IMR-90 (cell line): ENCODE measurements around the gene GAPDH. TPM values are rescaled to one million over a fixed set of nuclear protein-coding genes. Genes with fewer than 3 reads are reported as not detected.

Source experiments
- ATAC-seq: fragments of 200-7000 bp; cut with Tn5 transposase; 2 replicates; pipeline ENCODE4 v1.9.1; 2020; ENCODE audit warnings: low read depth, mild to moderate bottlenecking, moderate library complexity
- BruUV-seq: library from RNA; stranded (reverse); fragments of 400-500 nt; replicated peaks from 2 replicates; lab custom pipeline; 2021; lab: Mats Ljungman, UMichigan
- CTCF ChIA-PET: fragments of 300-600 bp; formaldehyde crosslinking; extraction: SDS; loops from one replicate; lab custom pipeline; 2021; ENCODE audit warnings: antibody characterized with exemption; lab: Yijun Ruan, JAX
- POLR2A ChIA-PET: fragments of 300-600 bp; sonication (Branson Sonifier 250); formaldehyde crosslinking; loops from one replicate; lab custom pipeline; 2022; ENCODE audit warnings: antibody characterized with exemption; ENCODE audit not compliant: unreplicated experiment; lab: Charles Lee
- DNase-seq: peaks from one replicate; pipeline ENCODE4 v3.0.0; 2013
- H2AFZ ChIP-seq: replicated peaks from 2 replicates; pipeline ENCODE3; 2013; ENCODE audit warnings: low read length, mild to moderate bottlenecking; ENCODE audit not compliant: poor library complexity
- H2AK5ac ChIP-seq: 2 replicates; pipeline ENCODE4 v1.6.1; 2013; ENCODE audit warnings: low read depth, low read length, inconsistent platforms
- H2AK9ac ChIP-seq: replicated peaks from 2 replicates; pipeline ENCODE3; 2013; ENCODE audit warnings: mild to moderate bottlenecking, low read depth, low read length, moderate library complexity; ENCODE audit not compliant: poor library complexity
- H2BK120ac ChIP-seq: 2 replicates; pipeline ENCODE4 v1.6.1; 2013; ENCODE audit warnings: low read depth, low read length, inconsistent platforms
- H2BK15ac ChIP-seq: 3 replicates; pipeline ENCODE4 v1.6.1; 2013; ENCODE audit warnings: low read depth, low read length, inconsistent platforms
- H2BK20ac ChIP-seq: 2 replicates; pipeline ENCODE4 v1.6.1; 2013; ENCODE audit warnings: low read depth, mild to moderate bottlenecking, inconsistent platforms, low read length, moderate library complexity
- H2BK5ac ChIP-seq: 2 replicates; pipeline ENCODE4 v1.6.1; 2013; ENCODE audit warnings: mild to moderate bottlenecking, low read depth, low read length, inconsistent platforms; ENCODE audit not compliant: poor library complexity, severe bottlenecking
- H3K14ac ChIP-seq: replicated peaks from 2 replicates; pipeline ENCODE4 v1.6.1; 2013; ENCODE audit warnings: low read depth, low read length, inconsistent platforms
- H3K18ac ChIP-seq: 2 replicates; pipeline ENCODE4 v1.6.1; 2013; ENCODE audit warnings: low read depth, low read length, control low read depth
- H3K23ac ChIP-seq: 2 replicates; pipeline ENCODE4 v1.6.1; 2013; ENCODE audit warnings: low read depth, low read length, inconsistent platforms
- H3K27ac ChIP-seq: 2 replicates; pipeline ENCODE4 v1.5.1; 2013; ENCODE audit warnings: mild to moderate bottlenecking, control low read depth, low read length; ENCODE audit not compliant: insufficient read depth
- H3K27me3 ChIP-seq: 2 replicates; pipeline ENCODE4 v1.6.1; 2013; ENCODE audit warnings: low read length; ENCODE audit not compliant: control insufficient read depth, insufficient read depth
- H3K36me3 ChIP-seq: 2 replicates; pipeline ENCODE4 v1.6.1; 2013; ENCODE audit warnings: low read length, mixed read lengths; ENCODE audit not compliant: control insufficient read depth, insufficient read depth
- H3K4ac ChIP-seq: 2 replicates; pipeline ENCODE4 v1.6.1; 2013; ENCODE audit warnings: low read depth, low read length, inconsistent platforms
- H3K4me1 ChIP-seq: 2 replicates; pipeline ENCODE4 v1.6.1; 2013; ENCODE audit warnings: low read length, mixed read lengths; ENCODE audit not compliant: control insufficient read depth, insufficient read depth
- H3K4me2 ChIP-seq: 2 replicates; pipeline ENCODE4 v1.6.1; 2013; ENCODE audit warnings: low read depth, mild to moderate bottlenecking, control low read depth, low read length, moderate library complexity
- H3K4me3 ChIP-seq: 2 replicates; pipeline ENCODE4 v1.5.1; 2013; ENCODE audit warnings: low read depth, mild to moderate bottlenecking, control low read depth, low read length, moderate library complexity; ENCODE audit not compliant: insufficient read depth
- H3K56ac ChIP-seq: 2 replicates; pipeline ENCODE4 v1.6.1; 2013; ENCODE audit warnings: low read length, inconsistent platforms; ENCODE audit not compliant: insufficient read depth; ENCODE audit errors: extremely low read depth
- H3K79me1 ChIP-seq, 2 experiments: 2 replicates each; pipeline ENCODE4 v1.6.1; 2013; ENCODE audit warnings: low read length in 2 of 2, inconsistent platforms in 1 of 2, low read depth in 1 of 2
- H3K9ac ChIP-seq: 2 replicates; pipeline ENCODE4 v1.6.1; 2013; ENCODE audit warnings: low read depth, low read length, control low read depth
- H3K9me1 ChIP-seq: 2 replicates; pipeline ENCODE4 v1.6.1; 2013; ENCODE audit warnings: low read length, inconsistent platforms; ENCODE audit not compliant: insufficient read depth
- H3K9me3 ChIP-seq: 2 replicates; pipeline ENCODE4 v1.6.1; 2013; ENCODE audit warnings: low read length; ENCODE audit not compliant: control insufficient read depth, insufficient read depth
- H4K20me1 ChIP-seq: 2 replicates; pipeline ENCODE4 v1.6.1; 2013; ENCODE audit warnings: low read length, inconsistent platforms; ENCODE audit not compliant: insufficient read depth
- H4K5ac ChIP-seq: 2 replicates; pipeline ENCODE4 v1.6.1; 2013; ENCODE audit warnings: mild to moderate bottlenecking, low read depth, low read length, control low read depth
- H4K8ac ChIP-seq, 2 experiments: 2 replicates each; pipeline ENCODE4 v1.6.1; 2013; ENCODE audit warnings: low read depth in 2 of 2, low read length in 2 of 2, control low read depth in 1 of 2, inconsistent platforms in 1 of 2
- H4K91ac ChIP-seq: 2 replicates; pipeline ENCODE4 v1.6.1; 2013; ENCODE audit warnings: low read depth, low read length, inconsistent platforms; ENCODE audit not compliant: insufficient read depth
- MAFK ChIP-seq: IDR thresholded peaks from 2 replicates; pipeline ENCODE4 v1.6.1; 2012; ENCODE audit warnings: low read depth, low read length, improper control_type of control experiment
- RAD21 ChIP-seq: IDR thresholded peaks from 2 replicates; pipeline ENCODE4 v1.6.1; 2012; ENCODE audit warnings: low read length, improper control_type of control experiment
- USF2 ChIP-seq: fragments of 150-350 bp; IDR thresholded peaks from 2 replicates; pipeline ENCODE4 v1.6.1; 2017; ENCODE audit warnings: mild to moderate bottlenecking, antibody characterized with exemption, low read length, low read depth
- WGBS, 2 experiments: methylation state at CpG; one replicate each; pipeline versions ENCODE4 v1.1.5 to v1.1.7; 2013; ENCODE audit warnings: missing lambda C conversion rate in 2 of 2; ENCODE audit not compliant: insufficient read length in 1 of 2; ENCODE audit errors: extremely low coverage in 2 of 2; 5-methylcytosine and 5-hydroxymethylcytosine counted together
- dilution Hi-C: fragments of 300-500 bp; cut with HindIII; formaldehyde crosslinking; loops from one replicate; pipeline ENCODE4 v1.14.3; 2018; ENCODE audit warnings: low sequenced_read_pairs; ENCODE audit not compliant: unreplicated experiment
- in situ Hi-C: fragments of 300-500 bp; cut with MboI; formaldehyde crosslinking; loops from 3 replicates; pipeline ENCODE4 v1.14.3; 2019; ENCODE audit warnings: low sequenced_read_pairs, inconsistent platforms, mixed read lengths
- intact Hi-C: fragments of 100-400 bp; cut with micrococcal nuclease; formaldehyde crosslinking; loops from 2 replicates; pipeline ENCODE4 v1.10.0; 2022
- polyA plus RNA-seq, 3 experiments: library from polyadenylated mRNA; depleted of rRNA; stranded (reverse); fragments of >200 nt; gene quantifications; 2 replicates each; pipeline ENCODE4 v1.2.3, GENCODE V29; 2012; ENCODE audit warnings: low replicate concordance in 1 of 3
- total RNA-seq: library from RNA; depleted of rRNA; stranded (reverse); fragments of >200 nt; gene quantifications from 2 replicates; pipeline ENCODE4 v1.2.3, GENCODE V29; 2012

Gene GAPDH
- total and polyA plus RNA-seq, 2 of the 4 experiments (the other 2 are of a cell fraction), result 12,939 to 21,893 TPM

GRCh38 chr12:6539707-6540134 lies 5.4 kb downstream of the GAPDH start:
- H3K4me3 ChIP-seq, result no peak overlapping the region
- no peaks in the 10 kb centered on the region for H3K27me3 ChIP-seq
- no peak overlapping the region for H4K8ac ChIP-seq
- in situ Hi-C loops (loop anchor here (5.0 to 10.0 kb wide), 2 partner anchors 117 to 205 kb away; no protein-coding TSS in a partner anchor), intact Hi-C loops (loop anchor here (1.0 to 2.0 kb wide), 2 partner anchors 9 to 69 kb away; partner anchors contain the start of gene VAMP1), dilution Hi-C loops (no loop called here)
- H3K36me3 ChIP-seq, result peaks cover 65% of the 10 kb centered on the region
- no peak overlapping the region for H2BK20ac ChIP-seq
- no peak overlapping the region for H2BK120ac ChIP-seq
- H3K4me1 ChIP-seq, result peaks cover 11% of the 10 kb centered on the region; the same call in 1 of the 2 replicates
- TSS peak; percentile 69 for BruUV-seq
- H2AK9ac ChIP-seq, result peak overlapping the region; percentile 85
- H3K9me3 ChIP-seq, result no peaks in the 10 kb centered on the region
- no peak overlapping the region for H4K91ac ChIP-seq
- H2AK5ac ChIP-seq, result peak overlapping the region; percentile 68; the same call in 1 of the 2 replicates
- H3K4ac ChIP-seq, result peak overlapping the region; percentile 45; the same call in 1 of the 2 replicates
- peak overlapping the region; percentile 79 for H3K23ac ChIP-seq
- no peak overlapping the region for H2BK15ac ChIP-seq
- WGBS, 2 experiments, result 89% methylated on average over 4 of the region's 14 CpGs; no CpG with 5 or more reads in 1 of the 2 experiments
- H4K5ac ChIP-seq, result no peak overlapping the region
- peak overlapping the region; percentile 65; the same call in 1 of the 2 replicates for H3K27ac ChIP-seq
- H2BK5ac ChIP-seq, result peak overlapping the region; percentile 1
- ATAC-seq (no peak), DNase-seq (no peak)
- ChIA-PET CTCF (interaction anchor here (0.6 to 1.6 kb wide), 3 partner anchors 14 to 28 kb away, joined by 3 to 6 read pairs (median 5); partner anchors contain the start of gene NOP2), POLR2A (interaction anchor here (1.0 to 1.3 kb wide), 3 partner anchors 9 to 14 kb away, joined by 4 to 6 read pairs (median 4); no protein-coding TSS in a partner anchor)
- no peak for TF ChIP-seq USF2
- TF ChIP-seq MAFK, result no peak
- no peak for TF ChIP-seq RAD21
- peaks cover 0 to 71% of the 10 kb centered on the region in 2 experiments; a peak in 3 of 4 replicates for H3K79me1 ChIP-seq
- no peak overlapping the region for H3K56ac ChIP-seq
- no peak overlapping the region for H3K9ac ChIP-seq
- no peaks in the 10 kb centered on the region for H3K9me1 ChIP-seq
- no peak overlapping the region for H3K18ac ChIP-seq
- H2AFZ ChIP-seq, result peak overlapping the region; percentile 3
- no peak overlapping the region for H3K4me2 ChIP-seq
- peak overlapping the region; percentile 34 for H3K14ac ChIP-seq
- peaks cover 70% of the 10 kb centered on the region for H4K20me1 ChIP-seq
